OCI-M1 (cell line): ENCODE results near the gene SMAD5.

Source experiments
- DNase-seq: peaks from one replicate; lab custom pipeline; 2025; lab: John Stamatoyannopoulos, UW

SMAD5 gene

GRCh38 chr5:136222580-136223235, 90.1 kb downstream of the SMAD5 start:
- no peak for DNase-seq

GRCh38 chr5:136225796-136226195, 93.2 kb downstream of the SMAD5 start:
- no peak for DNase-seq

DNA sequence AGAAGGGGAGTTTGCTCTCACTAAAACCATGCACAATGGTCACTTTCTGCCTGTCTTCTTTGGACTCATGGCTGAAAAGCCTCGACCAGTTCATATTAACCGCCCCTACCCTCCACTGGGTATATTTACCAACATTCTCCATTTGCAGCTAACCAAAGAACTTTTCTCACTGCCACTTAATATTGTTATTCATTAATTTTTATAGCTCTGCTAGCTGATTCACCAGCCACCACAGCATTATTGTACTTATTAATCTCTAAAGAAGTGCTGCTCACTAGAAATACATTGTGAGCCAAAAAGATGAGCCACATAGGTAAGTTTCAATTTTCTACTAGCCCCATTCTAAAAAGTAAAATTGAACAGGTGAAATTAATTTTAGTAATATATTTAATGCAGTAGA, 93.8 kb downstream of the SMAD5 start:
- DNase-seq = no peak

DNA sequence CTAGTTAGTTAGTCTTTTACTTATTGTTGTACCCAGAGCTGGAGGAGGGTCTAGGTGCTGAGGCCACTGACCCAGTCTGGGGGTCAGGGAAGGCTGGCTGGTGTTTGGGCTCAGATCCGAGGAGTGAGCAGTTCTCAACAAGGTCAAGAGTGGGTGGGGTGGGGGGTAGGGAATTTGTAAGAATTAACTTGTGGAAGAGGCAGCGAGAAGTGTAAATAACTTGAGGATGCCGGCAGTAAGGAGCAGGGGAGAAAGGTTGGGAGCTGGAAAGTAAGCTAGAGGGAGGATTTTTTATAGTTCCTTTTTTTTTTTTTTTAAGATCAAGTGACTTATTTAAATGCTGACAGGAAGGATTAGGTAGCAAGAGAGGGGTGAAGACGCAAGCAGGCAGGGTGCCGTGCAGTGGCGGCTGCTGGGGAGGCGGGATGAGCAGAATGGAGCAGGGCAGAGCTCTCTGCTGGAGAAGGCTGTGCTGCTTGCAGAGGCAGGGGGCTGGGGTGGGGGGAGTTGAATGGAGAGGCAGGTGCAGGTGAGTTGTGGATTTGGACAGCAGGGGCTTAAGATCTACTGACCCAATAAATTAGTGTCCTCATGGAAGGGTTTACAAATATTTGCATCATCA, 95.6 kb downstream of the SMAD5 start:
- no peak for DNase-seq

DNA sequence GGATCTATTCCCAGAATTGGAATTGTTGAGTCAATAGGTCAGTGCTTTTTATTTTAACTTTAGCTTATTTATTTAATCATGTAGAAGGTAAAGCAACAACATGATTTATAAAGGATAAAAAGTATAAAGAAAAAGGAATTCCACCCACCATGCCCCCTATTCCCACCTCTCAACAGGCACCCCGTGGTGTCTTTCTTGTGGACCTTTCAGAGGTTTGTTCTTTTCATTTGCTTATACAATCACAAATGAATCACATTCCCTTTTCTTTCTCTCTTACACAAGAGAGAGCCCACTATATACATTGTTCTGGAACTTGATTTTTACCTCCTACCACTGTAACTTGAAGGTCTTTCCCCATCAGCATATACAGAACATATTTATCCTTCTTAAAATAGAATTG, 97.5 kb downstream of the SMAD5 start:
- no peak for DNase-seq

- DNase-seq = no peak
These were observed 99.7 kb downstream of the SMAD5 start for GRCh38 chr5:136232316-136232715.
